ENCODE results near the gene BBLN.

Gene BBLN

GRCh38 chr9:128191406-128192046 is 31.5 kb downstream of the BBLN start, which contains the start of gene CIZ1:
Gene CIZ1, minus strand, starts transcription at chr9:128191572. Its CDS starts 715 bp downstream, at chr9:128190857.
- DNase-seq, result peak; percentile 84 to 95 (median 90)

- DNase-seq, result peak; percentile 87 to 91 (median 90)
These were observed 32.7 kb downstream of the BBLN start for GRCh38 chr9:128192601-128193371.

- no peak for DNase-seq
These were observed 33.5 kb downstream of the BBLN start for GRCh38 chr9:128193469-128194096.

- DNase-seq, result no peak
These were observed 41.6 kb downstream of the BBLN start for GRCh38 chr9:128201441-128202369.

GRCh38 chr9:128202648-128203023 is 42.6 kb downstream of the BBLN start:
- DNase-seq, result no peak

- peak; percentile 72 to 91 (median 84) for DNase-seq
These were observed 43.1 kb downstream of the BBLN start, which contains the start of gene DNM1 for GRCh38 chr9:128203024-128203706. Gene DNM1, plus strand, starts transcription at chr9:128203379. Its CDS starts 92 bp downstream, at chr9:128203471.

GRCh38 chr9:128203707-128204551 is 43.9 kb downstream of the BBLN start:
- DNase-seq, result peak; percentile 44 to 67 (median 60)

GRCh38 chr9:128204858-128205257 is 44.8 kb downstream of the BBLN start:
- no peak for DNase-seq

GRCh38 chr9:128205296-128205944 is 45.4 kb downstream of the BBLN start:
- DNase-seq, result no peak

- no peak for DNase-seq
These were observed 46.4 kb downstream of the BBLN start for GRCh38 chr9:128206484-128206883.

GRCh38 chr9:128206916-128207910 is 47.1 kb downstream of the BBLN start:
- DNase-seq, result no peak

- DNase-seq, result no peak
These were observed 48.3 kb downstream of the BBLN start for GRCh38 chr9:128208386-128208785.

- no peak for DNase-seq
These were observed 49.0 kb downstream of the BBLN start for GRCh38 chr9:128208946-128209669.

- DNase-seq, result no peak
These were observed 51.3 kb downstream of the BBLN start for GRCh38 chr9:128211186-128211980.

- DNase-seq, result no peak
These were observed 51.9 kb downstream of the BBLN start for GRCh38 chr9:128211981-128212281.

Measured in suppressor macrophage treated with lipopolysaccharide for 1 hour (primary cell).